ENCODE measurements around the gene EML3. TPM values are rescaled to one million over a fixed set of nuclear protein-coding genes. Genes with fewer than 3 reads are reported as not detected.

The EML3 gene
- total and polyA plus RNA-seq, 8 donors: 22.0 to 86.4 (median 24.5) TPM

DNA sequence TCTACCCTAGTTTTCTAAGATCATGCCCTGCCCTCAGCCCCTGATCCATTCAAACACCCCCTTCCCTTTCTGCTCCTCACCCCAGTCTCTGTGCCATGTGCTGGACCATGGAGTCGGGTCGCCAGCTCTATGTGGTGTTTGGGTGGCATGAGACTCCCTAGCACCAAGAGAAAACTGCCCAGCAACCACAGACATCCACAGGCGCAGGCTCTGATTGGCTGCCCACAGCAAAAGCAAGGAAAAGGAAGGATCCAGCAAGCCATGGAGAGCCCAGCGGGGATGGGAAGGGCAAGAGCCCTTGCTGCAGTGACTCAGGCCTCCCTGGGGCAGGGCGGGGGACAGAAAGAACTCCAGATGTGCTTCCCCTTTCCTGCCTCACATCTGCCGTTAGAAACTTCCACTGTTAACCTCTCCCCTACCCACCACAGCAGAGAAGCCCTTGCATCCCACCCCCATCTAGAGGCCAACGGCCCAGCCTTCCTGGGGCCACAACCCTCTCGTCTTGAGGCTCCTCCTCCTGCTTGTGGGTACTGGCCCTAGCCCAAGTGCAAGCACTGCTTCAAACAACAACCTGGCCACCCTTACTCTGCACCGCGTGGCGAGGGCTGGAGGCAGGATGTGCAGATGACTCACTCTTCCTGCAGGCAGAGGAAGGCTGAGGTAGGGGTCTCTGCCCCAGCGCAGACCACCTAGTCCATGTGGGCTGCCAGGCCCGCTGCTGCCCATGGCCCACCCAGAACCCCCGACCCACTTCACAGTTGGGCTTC, 56.3 kb downstream of the EML3 start:
- H3K4me1 ChIP-seq: peaks cover 18 to 57% (median 46%) of the 10 kb centered on the region in 3 donors
- WGBS, 2 donors: 35 to 40% methylated on average over 14 of the region's 14 CpGs
- H3K36me3 ChIP-seq: peaks cover 0 to 19% (median 10%) of the 10 kb centered on the region in 3 donors
- no peaks in the 10 kb centered on the region for H3K9me3 ChIP-seq
- peak; percentile 41 to 69 (median 57) for ATAC-seq
- intact Hi-C loops (cut with DNase I): loop anchor here in 1 of 3 donors (2.0 kb wide), 1 partner anchor 17 kb away; the partner anchor contains the start of gene EEF1G
- H3K27ac ChIP-seq: peak overlapping the region; percentile 6 to 93 (median 68)
- no peaks in the 10 kb centered on the region for H3K27me3 ChIP-seq
- no peak for FAIRE-seq
- peak; percentile 61 to 81 (median 70) for DNase-seq
- TF ChIP-seq, protein P1, sequence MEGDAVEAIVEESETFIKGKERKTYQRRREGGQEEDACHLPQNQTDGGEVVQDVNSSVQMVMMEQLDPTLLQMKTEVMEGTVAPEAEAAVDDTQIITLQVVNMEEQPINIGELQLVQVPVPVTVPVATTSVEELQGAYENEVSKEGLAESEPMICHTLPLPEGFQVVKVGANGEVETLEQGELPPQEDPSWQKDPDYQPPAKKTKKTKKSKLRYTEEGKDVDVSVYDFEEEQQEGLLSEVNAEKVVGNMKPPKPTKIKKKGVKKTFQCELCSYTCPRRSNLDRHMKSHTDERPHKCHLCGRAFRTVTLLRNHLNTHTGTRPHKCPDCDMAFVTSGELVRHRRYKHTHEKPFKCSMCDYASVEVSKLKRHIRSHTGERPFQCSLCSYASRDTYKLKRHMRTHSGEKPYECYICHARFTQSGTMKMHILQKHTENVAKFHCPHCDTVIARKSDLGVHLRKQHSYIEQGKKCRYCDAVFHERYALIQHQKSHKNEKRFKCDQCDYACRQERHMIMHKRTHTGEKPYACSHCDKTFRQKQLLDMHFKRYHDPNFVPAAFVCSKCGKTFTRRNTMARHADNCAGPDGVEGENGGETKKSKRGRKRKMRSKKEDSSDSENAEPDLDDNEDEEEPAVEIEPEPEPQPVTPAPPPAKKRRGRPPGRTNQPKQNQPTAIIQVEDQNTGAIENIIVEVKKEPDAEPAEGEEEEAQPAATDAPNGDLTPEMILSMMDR (IDR thresholded peaks at IDR 0.05): no peak
- peak overlapping the region in 1 of 4 donors; percentile 7 for H3K4me3 ChIP-seq

DNA sequence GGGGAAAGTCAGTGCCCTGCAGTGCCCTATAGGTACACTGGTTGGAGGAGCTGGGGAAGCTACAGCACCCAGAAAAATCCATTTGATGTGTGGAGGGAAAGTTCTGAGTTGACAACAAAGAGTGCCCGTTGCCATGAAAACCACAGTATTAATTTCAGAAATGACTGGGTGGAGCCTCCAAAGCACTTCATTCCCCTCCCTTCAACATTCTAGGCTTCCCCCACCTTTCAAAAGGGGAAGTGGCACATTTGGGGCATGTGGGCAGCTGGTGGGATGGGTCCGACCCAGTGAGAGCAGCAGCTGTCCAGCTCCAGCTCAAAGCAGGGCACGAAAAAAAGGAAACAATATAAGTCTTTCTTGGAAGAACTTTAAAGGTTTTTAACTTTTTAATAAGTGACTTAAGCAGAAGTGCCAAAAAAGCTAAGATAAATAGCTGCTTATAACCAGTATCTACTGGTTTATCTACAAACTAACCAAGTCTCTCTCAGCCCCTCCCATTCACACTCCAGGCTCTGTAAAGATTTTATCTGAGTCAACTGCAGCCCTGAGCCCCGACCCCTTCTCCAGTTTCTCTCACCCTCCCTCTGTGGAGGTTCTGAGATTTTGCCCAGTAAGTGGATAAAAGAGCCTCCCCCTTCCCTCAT, 57.0 kb downstream of the EML3 start:
- Histone ChIP-seq H3K36me3 (peaks cover 0 to 19% (median 10%) of the 10 kb centered on the region in 3 donors), H3K4me1 (peaks cover 18 to 53% (median 44%) of the 10 kb centered on the region in 3 donors), H3K27me3 (no peaks in the 10 kb centered on the region), H3K4me3 (no peak overlapping the region), H3K9me3 (no peaks in the 10 kb centered on the region), H3K27ac (peak overlapping the region; percentile 22 to 93 (median 68))
- ATAC-seq (peak in 1 of 4 donors; percentile 7), FAIRE-seq (no peak), DNase-seq (no peak)
- TF ChIP-seq, protein P1 (IDR thresholded peaks at IDR 0.05): no peak
- intact Hi-C loops (cut with DNase I): loop anchor here in 1 of 3 donors (2.0 kb wide), 1 partner anchor 17 kb away; the partner anchor contains the start of gene EEF1G
- WGBS, 2 donors: 29 to 30% methylated on average over 4 of the region's 4 CpGs

DNA sequence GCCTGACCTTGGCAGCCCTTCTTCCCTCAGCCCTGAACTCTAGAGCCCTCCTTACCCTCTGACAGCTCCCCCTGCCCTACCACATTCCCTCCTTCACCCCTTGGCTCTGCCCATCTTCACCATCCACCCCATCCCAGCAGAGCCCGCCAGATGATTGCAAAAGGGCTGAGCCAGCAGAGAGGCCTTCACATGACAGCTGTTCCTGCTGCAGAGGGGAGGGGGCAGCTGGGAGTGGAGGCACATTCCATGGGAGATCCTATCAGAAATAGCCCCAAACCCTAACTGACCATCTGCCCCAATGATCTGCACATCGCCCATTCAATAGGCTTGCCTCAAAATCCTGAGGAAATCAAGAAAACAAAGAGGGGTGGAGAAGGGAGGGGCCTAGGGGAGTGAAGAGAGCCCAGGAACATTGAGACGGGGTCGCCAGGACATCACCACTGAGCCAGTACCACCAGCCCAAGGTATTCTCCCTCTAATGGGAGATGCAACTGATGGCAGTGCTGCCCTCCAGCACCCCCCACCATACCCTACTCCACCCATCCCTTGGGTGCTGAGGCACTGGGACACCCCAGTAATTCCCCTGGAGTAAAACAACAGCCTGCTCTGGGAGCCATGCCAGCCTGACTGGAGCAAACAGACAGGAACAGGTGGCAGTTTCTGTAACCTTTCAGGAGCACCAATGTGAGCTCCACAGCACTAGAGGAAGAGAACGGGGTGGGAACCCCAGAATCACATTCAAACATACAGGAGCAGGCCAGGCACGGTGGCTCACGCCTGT, 58.0 kb downstream of the EML3 start:
- intact Hi-C loops (cut with DNase I): no loop called here
- Histone ChIP-seq H3K4me3 (no peak overlapping the region), H3K4me1 (peaks cover 21 to 58% (median 48%) of the 10 kb centered on the region in 3 donors)

DNA sequence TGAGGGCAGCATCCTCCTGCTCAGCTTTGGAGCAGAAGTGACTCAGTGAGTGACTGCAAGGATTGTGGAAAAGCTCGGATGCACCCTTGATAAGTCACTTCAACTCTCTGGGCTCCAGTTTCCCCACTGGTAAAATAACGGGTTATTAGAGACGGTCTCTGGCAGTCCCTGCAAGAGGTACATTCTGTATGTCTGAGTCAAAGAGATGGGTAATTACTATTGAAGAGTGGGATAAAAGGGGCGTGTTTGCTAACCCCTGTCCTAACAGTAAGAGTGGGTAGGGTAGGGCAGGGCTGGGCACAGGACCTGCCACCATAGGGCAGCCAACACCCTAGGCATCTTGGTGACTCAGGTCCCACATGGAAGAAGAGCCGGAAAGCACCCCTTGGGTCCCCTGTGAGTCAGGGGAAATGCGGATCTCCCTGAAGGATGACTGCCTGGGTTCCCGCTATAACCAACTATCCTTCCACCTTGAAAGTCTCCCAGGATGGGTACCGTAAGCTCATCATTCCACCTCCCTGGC, 58.7 kb downstream of the EML3 start:
- intact Hi-C loops (cut with DNase I): no loop called here
- no peaks in the 10 kb centered on the region for H3K27me3 ChIP-seq
- H3K9me3 ChIP-seq: no peaks in the 10 kb centered on the region
- TF ChIP-seq, protein P1 (IDR thresholded peaks at IDR 0.05): no peak
- peaks cover 0 to 5% (median 0%) of the 10 kb centered on the region in 3 donors for H3K36me3 ChIP-seq
- H3K4me3 ChIP-seq: no peak overlapping the region
- DNase-seq: no peak
- no peak for ATAC-seq
- peak overlapping the region; percentile 58 to 93 (median 78) for H3K27ac ChIP-seq
- FAIRE-seq: no peak
- 84 to 89% methylated on average over 8 of the region's 8 CpGs for WGBS, 2 donors
- peaks cover 28 to 65% (median 55%) of the 10 kb centered on the region in 3 donors for H3K4me1 ChIP-seq

More for the DNA sequence above, 58.0 kb downstream of the EML3 start:
- DNase-seq (peak; percentile 53 to 77 (median 70)), FAIRE-seq (no peak), ATAC-seq (peak in 3 of 4 donors; percentile 1 to 15 (median 10))
- Histone ChIP-seq H3K9me3 (no peaks in the 10 kb centered on the region), H3K27ac (peak overlapping the region in 3 of 4 donors; percentile 22 to 93 (median 75)), H3K27me3 (no peaks in the 10 kb centered on the region), H3K36me3 (peaks cover 0 to 12% (median 6%) of the 10 kb centered on the region in 3 donors)
- TF ChIP-seq, protein P1 (IDR thresholded peaks at IDR 0.05): no peak
- WGBS, 2 donors: 58 to 67% methylated on average over 7 of the region's 7 CpGs

Data from pancreas (tissue), 10 donors.